CD4-positive, alpha-beta T cell (primary cell): ENCODE results near the gene CDC7. TPM values are rescaled to one million over a fixed set of nuclear protein-coding genes. Genes with fewer than 3 reads are reported as not detected.

Experiments used
- ATAC-seq: fragments of 200-7000 bp; cut with Tn5 transposase; one replicate; pipeline ENCODE4 v1.10.0; 2022; ENCODE audit warnings: mild to moderate bottlenecking; ENCODE audit not compliant: poor library complexity
- CTCF ChIA-PET: fragments of 350-600 bp; sonication (Branson Sonifier 250); formaldehyde crosslinking; loops from one replicate; lab custom pipeline; 2021; ENCODE audit warnings: antibody characterized with exemption, inconsistent platforms; lab: Charles Lee
- POLR2A ChIA-PET: fragments of 350-600 bp; sonication (Branson Sonifier 250); formaldehyde crosslinking; loops from one replicate; lab custom pipeline; 2021; ENCODE audit warnings: antibody characterized with exemption, inconsistent platforms; lab: Charles Lee
- DNase-seq, 14 experiments: peaks; one replicate each; pipeline ENCODE4 v3.0.0-alpha.2; 2013 to 2020; ENCODE audit warnings: mixed read lengths in 2 of 14
- H3K27ac ChIP-seq, 2 donors: one replicate each; pipeline versions ENCODE4 v1.5.1 to v1.7.0; 2013; ENCODE audit warnings: low read length in 2 of 2, low read depth in 1 of 2, mild to moderate bottlenecking in 1 of 2
- H3K27me3 ChIP-seq, 2 experiments: 1 replicate in 1 of 2; 2 replicates in 1 of 2; pipeline versions ENCODE4 v1.6.1 to v1.7.0; 2013; ENCODE audit warnings: low read length in 2 of 2, control low read depth in 1 of 2, mild to moderate bottlenecking in 1 of 2, moderate library complexity in 1 of 2; ENCODE audit not compliant: insufficient read depth in 2 of 2, control insufficient read depth in 1 of 2
- H3K36me3 ChIP-seq: one replicate; pipeline ENCODE4 v1.6.1; 2013; ENCODE audit warnings: low read length, control low read depth; ENCODE audit not compliant: insufficient read depth
- H3K4me1 ChIP-seq: one replicate; pipeline ENCODE4 v1.6.1; 2013; ENCODE audit warnings: low read length, control low read depth; ENCODE audit not compliant: insufficient read depth
- H3K4me3 ChIP-seq: one replicate; pipeline ENCODE4 v1.5.1; 2013; ENCODE audit warnings: mild to moderate bottlenecking, low read length, moderate library complexity
- H3K9me3 ChIP-seq, 2 experiments: 1 replicate in 1 of 2; 2 replicates in 1 of 2; pipeline versions ENCODE4 v1.6.1 to v1.7.0; 2013; ENCODE audit warnings: low read length in 2 of 2, mild to moderate bottlenecking in 2 of 2, control low read depth in 1 of 2, moderate library complexity in 1 of 2; ENCODE audit not compliant: control insufficient read depth in 1 of 2, insufficient read depth in 1 of 2
- H3K27ac Mint-ChIP-seq: one replicate; pipeline ENCODE4 v1.8.0; 2020; ENCODE audit warnings: mixed read lengths
- H3K27me3 Mint-ChIP-seq: one replicate; pipeline ENCODE4 v1.8.0; 2021; ENCODE audit warnings: mixed read lengths
- H3K36me3 Mint-ChIP-seq: one replicate; pipeline ENCODE4 v1.8.0; 2021; ENCODE audit warnings: low read depth, mixed read lengths
- H3K4me1 Mint-ChIP-seq: one replicate; pipeline ENCODE4 v1.8.0; 2021; ENCODE audit warnings: low read depth, mixed read lengths
- H3K4me3 Mint-ChIP-seq: one replicate; pipeline ENCODE4 v1.8.0; 2020; ENCODE audit warnings: mild to moderate bottlenecking, mixed read lengths
- H3K9me3 Mint-ChIP-seq: one replicate; pipeline ENCODE4 v1.8.0; 2020; ENCODE audit warnings: mixed read lengths
- CTCF ChIP-seq: fragments of 200-600 bp; IDR thresholded peaks from one replicate; pipeline ENCODE4 v1.8.0; 2022; ENCODE audit warnings: antibody characterized with exemption, mild to moderate bottlenecking
- intact Hi-C, 2 experiments: fragments of 100-400 bp; cut with DNase I in 1 of 2; cut with micrococcal nuclease in 1 of 2; formaldehyde crosslinking; loops; one replicate each; pipeline versions ENCODE4 v1.15.1 to v1.9.0; 2023 to 2025; cut with DNase I, micrococcal nuclease
- total RNA-seq, 174 experiments: library from RNA in 2 of 174; stranded (reverse) in 2 of 174; gene quantifications; one replicate each; pipeline ENCODE4 v1.2.3 and lab custom pipeline; 2021 to 2026

The CDC7 gene
- total RNA-seq, 2 experiments from 2014 or later, result 4.2 to 4.8 TPM

GRCh38 chr1:91487469-91487868 lies 13.2 kb upstream of the CDC7 start:
- POLR2A ChIA-PET, result no interaction called here
- Mint-ChIP-seq H3K27ac (no peak overlapping the region), H3K9me3 (no peaks in the 10 kb centered on the region), H3K4me3 (no peak overlapping the region), H3K27me3 (peaks cover 9% of the 10 kb centered on the region), H3K4me1 (peaks cover 11% of the 10 kb centered on the region), H3K36me3 (no peaks in the 10 kb centered on the region)
- no peak for DNase-seq
- ATAC-seq, result no peak
- Histone ChIP-seq H3K36me3 (no peaks in the 10 kb centered on the region), H3K27me3 (peaks cover 0 to 3% of the 10 kb centered on the region in 2 experiments), H3K9me3 (no peaks in the 10 kb centered on the region), H3K4me3 (no peak overlapping the region), H3K4me1 (no peaks in the 10 kb centered on the region), H3K27ac (no peak overlapping the region)
- intact Hi-C loops, result no loop called here
- TF ChIP-seq CTCF, result no peak
- CTCF ChIA-PET, result no interaction called here

DNA sequence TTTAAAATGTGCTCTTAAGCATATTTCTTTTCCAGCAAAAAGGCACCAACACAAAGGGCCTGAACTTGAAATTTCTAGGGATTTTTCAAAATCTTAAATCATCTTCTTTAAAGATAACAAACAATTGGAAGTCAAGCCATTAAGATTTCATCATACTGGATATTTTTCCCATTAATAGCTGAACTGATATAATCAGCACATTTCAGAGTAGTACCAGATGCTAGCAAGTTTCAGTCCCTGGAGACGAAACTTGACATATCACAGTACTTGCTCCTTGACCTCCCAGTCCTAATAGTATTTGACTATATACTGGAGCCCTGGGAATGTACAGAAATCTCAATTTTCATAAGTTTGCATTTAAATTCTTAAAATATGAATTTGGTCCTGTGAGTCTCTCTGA lies 10.2 kb upstream of the CDC7 start:
- ATAC-seq (no peak), DNase-seq (no peak)
- ChIA-PET POLR2A (no interaction called here), CTCF (no interaction called here)
- Histone ChIP-seq H3K27ac (no peak overlapping the region), H3K36me3 (no peaks in the 10 kb centered on the region), H3K4me3 (no peak overlapping the region), H3K27me3 (peaks cover 0 to 3% of the 10 kb centered on the region in 2 experiments), H3K4me1 (no peaks in the 10 kb centered on the region), H3K9me3 (no peaks in the 10 kb centered on the region)
- no peak for TF ChIP-seq CTCF
- Mint-ChIP-seq H3K36me3 (no peaks in the 10 kb centered on the region), H3K9me3 (no peaks in the 10 kb centered on the region), H3K27me3 (peaks cover 5% of the 10 kb centered on the region), H3K27ac (no peak overlapping the region), H3K4me1 (peaks cover 11% of the 10 kb centered on the region), H3K4me3 (no peak overlapping the region)
- intact Hi-C loops, result no loop called here

DNA sequence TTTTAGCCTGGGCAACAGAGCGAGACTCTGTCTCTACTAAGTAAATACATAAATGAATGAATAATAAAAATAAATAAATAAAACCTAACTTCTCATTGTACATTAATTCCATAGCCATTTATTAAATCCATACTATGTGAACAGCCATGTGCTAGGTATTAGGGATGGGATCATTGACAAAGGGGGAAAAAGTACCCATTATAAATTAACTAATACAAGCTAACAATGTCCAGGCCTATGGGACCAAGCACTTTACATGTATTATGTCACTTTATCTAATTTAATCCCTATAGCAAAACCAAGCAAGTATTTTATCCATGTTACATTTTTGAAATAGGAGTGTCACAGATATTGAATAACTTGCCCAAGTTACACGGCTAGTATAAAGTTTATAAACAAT lies 2.6 kb upstream of the CDC7 start:
- peaks cover 13% of the 10 kb centered on the region for H3K4me1 ChIP-seq
- ATAC-seq (no peak), DNase-seq (no peak)
- no peak overlapping the region for H3K4me3 ChIP-seq
- no peaks in the 10 kb centered on the region for H3K27me3 Mint-ChIP-seq
- H3K27ac Mint-ChIP-seq, result no peak overlapping the region
- no peaks in the 10 kb centered on the region for H3K9me3 Mint-ChIP-seq
- H3K27ac ChIP-seq, result no peak overlapping the region
- H3K36me3 Mint-ChIP-seq, result peaks cover 5% of the 10 kb centered on the region
- TF ChIP-seq CTCF, result no peak
- H3K9me3 ChIP-seq, result no peaks in the 10 kb centered on the region
- CTCF ChIA-PET, result interaction anchor here (0.8 kb wide), 1 partner anchor 200 kb away, joined by 4 read pairs; no protein-coding TSS in a partner anchor
- H3K27me3 ChIP-seq, result no peaks in the 10 kb centered on the region
- H3K36me3 ChIP-seq, result no peaks in the 10 kb centered on the region
- intact Hi-C loops, result loop anchor here in 1 of 2 experiments (5.0 kb wide), 1 partner anchor 476 kb away; the partner anchor contains the start of gene ZNF644
- POLR2A ChIA-PET, result no interaction called here
- H3K4me3 Mint-ChIP-seq, result no peak overlapping the region
- peaks cover 17% of the 10 kb centered on the region for H3K4me1 Mint-ChIP-seq
